HepG2 (cell line): ENCODE results near the gene POLQ.

ENCODE experiments used
- ATF2 ChIP-seq: sonication (generic); formaldehyde crosslinking; IDR thresholded peaks from 2 replicates; pipeline ENCODE4 v1.4.0; 2020; ENCODE audit warnings: missing genetic modification reagents
- CTCF ChIP-seq: sonication (generic); formaldehyde crosslinking; IDR thresholded peaks from 2 replicates; pipeline ENCODE4 v1.5.0; 2020; ENCODE audit warnings: mild to moderate bottlenecking, missing genetic modification reagents, moderate library complexity
- EP300 ChIP-seq, 3 experiments: sonication (generic) in 1 of 3; formaldehyde crosslinking in 1 of 3; IDR thresholded peaks; 2 replicates each; pipeline versions ENCODE4 v1.5.1 to v1.6.1; 2011 to 2020; ENCODE audit warnings: low read depth in 2 of 3, low read length in 2 of 3, borderline replicate concordance in 1 of 3, improper control_type of control experiment in 1 of 3, mild to moderate bottlenecking in 1 of 3, missing genetic modification reagents in 1 of 3, moderate library complexity in 1 of 3
- LCORL ChIP-seq, 2 experiments: fragments of 450-650 bp in 1 of 2; sonication (generic) in 1 of 2; formaldehyde crosslinking in 1 of 2; IDR thresholded peaks; 2 replicates each; pipeline versions ENCODE4 v1.5.0 to v1.6.1; 2017 to 2020; ENCODE audit warnings: antibody characterized with exemption in 1 of 2, missing genetic modification reagents in 1 of 2
- MTA3 ChIP-seq: sonication (generic); formaldehyde crosslinking; IDR thresholded peaks from 2 replicates; pipeline ENCODE4 v1.4.0; 2020; ENCODE audit warnings: missing genetic modification reagents
- MZF1 ChIP-seq: sonication (generic); formaldehyde crosslinking; IDR thresholded peaks from 2 replicates; pipeline ENCODE4 v1.8.1; 2023; ENCODE audit warnings: mild to moderate bottlenecking, missing genetic modification reagents, borderline replicate concordance
- PATZ1 ChIP-seq: sonication (generic); formaldehyde crosslinking; IDR thresholded peaks from 2 replicates; pipeline ENCODE4 v1.4.0; 2020; ENCODE audit warnings: missing genetic modification reagents
- PRMT3 ChIP-seq: sonication (generic); formaldehyde crosslinking; IDR thresholded peaks from 2 replicates; pipeline ENCODE4 v1.8.1; 2022; ENCODE audit warnings: low read depth, mild to moderate bottlenecking, moderate library complexity, missing genetic modification reagents, borderline replicate concordance
- RNF219 ChIP-seq: sonication (generic); formaldehyde crosslinking; IDR thresholded peaks from 2 replicates; pipeline ENCODE4 v1.5.0; 2020; ENCODE audit warnings: mild to moderate bottlenecking, missing genetic modification reagents
- SNRNP70 ChIP-seq: fragments of 200-400 bp; formaldehyde crosslinking; IDR thresholded peaks from 2 replicates; pipeline ENCODE4 v1.6.1; 2017; ENCODE audit warnings: mild to moderate bottlenecking, low read depth, low read length, moderate library complexity
- ZBTB26 ChIP-seq: IDR thresholded peaks from 2 replicates; pipeline ENCODE4 v1.6.1; 2016; ENCODE audit warnings: missing compliant biosample characterization, missing genetic modification reagents, borderline replicate concordance
- ZNF530 ChIP-seq: sonication (generic); formaldehyde crosslinking; IDR thresholded peaks from 2 replicates; pipeline ENCODE4 v1.5.0; 2020; ENCODE audit warnings: low read depth, mild to moderate bottlenecking, missing genetic modification reagents

- TF ChIP-seq SNRNP70 (no peak), ATF2 (no peak), EP300 (IDR thresholded peaks at IDR 0.05; ENCODE audit: low read depth in 2 of 2, low read length in 2 of 2) (no peak), EP300 (CRISPR knock-in tag; IDR thresholded peaks at IDR 0.05; ENCODE audit: borderline replicate concordance) (no peak), CTCF (CRISPR knock-in tag) (no peak), RNF219 (CRISPR knock-in tag) (no peak), ZBTB26 (CRISPR knock-in tag) (no peak), ZNF530 (CRISPR knock-in tag) (no peak), PATZ1 (CRISPR knock-in tag) (no peak), PRMT3 (no peak), MTA3 (no peak), MZF1 (CRISPR knock-in tag) (no peak), LCORL (IDR thresholded peaks at IDR 0.05) (no peak), LCORL (CRISPR knock-in tag; IDR thresholded peaks at IDR 0.05) (no peak)
Measured at GRCh38 chr3:121473001-121473400, 72.8 kb downstream of the POLQ start.
